GM12878 (cell line): Measurements from ENCODE around the gene LUZP2. TPM values are rescaled to one million over a fixed set of nuclear protein-coding genes. Genes with fewer than 3 reads are reported as not detected.

Source experiments
- ATAC-seq: fragments of 200-7000 bp; cut with Tn5 transposase; 3 replicates; pipeline ENCODE4 v1.9.1; 2020; ENCODE audit warnings: mild to moderate bottlenecking, moderate library complexity
- BruUV-seq: library from RNA; stranded (reverse); fragments of 400-500 nt; replicated peaks from 2 replicates; lab custom pipeline; 2021; lab: Mats Ljungman, UMichigan
- CTCF ChIA-PET: fragments of 300-600 bp; sonication (Branson Sonifier 250); formaldehyde crosslinking; extraction: SDS; loops from one replicate; lab custom pipeline; 2021; ENCODE audit warnings: inconsistent platforms; lab: Yijun Ruan, JAX
- POLR2A ChIA-PET: fragments of 350-600 bp; formaldehyde crosslinking; extraction: SDS; loops from one replicate; lab custom pipeline; 2021; ENCODE audit warnings: inconsistent platforms; lab: Charles Lee
- RAD21 ChIA-PET: fragments of 300-600 bp; sonication (Branson Sonifier 250); formaldehyde crosslinking; loops from one replicate; lab custom pipeline; 2023; ENCODE audit warnings: antibody characterized with exemption; ENCODE audit not compliant: unreplicated experiment; lab: Charles Lee
- SMC1A ChIA-PET: fragments of 300-600 bp; sonication (Branson Sonifier 250); formaldehyde crosslinking; loops from one replicate; lab custom pipeline; 2023; ENCODE audit not compliant: unreplicated experiment, uncharacterized antibody; lab: Charles Lee
- DNase-seq: peaks from one replicate; pipeline ENCODE4 v3.0.0-alpha.2; 2011; ENCODE audit warnings: low read depth, low spot score
- FAIRE-seq: peaks from 3 replicates; lab custom pipeline; 2011; peaks lifted over from hg19 to GRCh38; lab: Jason Lieb, UNC
- H2AFZ ChIP-seq: 2 replicates; pipeline ENCODE4 v1.6.0; 2011; ENCODE audit warnings: low read depth, low read length, control low read depth; ENCODE audit not compliant: control insufficient read depth
- H3K27ac ChIP-seq: 2 replicates; pipeline ENCODE4 v1.5.1; 2011; ENCODE audit warnings: control low read depth; ENCODE audit not compliant: control insufficient read depth, insufficient read depth
- H3K27me3 ChIP-seq, 2 experiments: replicated peaks in 1 of 2; 2 replicates each; pipeline versions ENCODE4 v1.6.0 to v1.6.1; 2011; ENCODE audit warnings: low read length in 1 of 2; ENCODE audit not compliant: control insufficient read depth in 2 of 2, insufficient read depth in 2 of 2
- H3K36me3 ChIP-seq, 2 experiments: 2 replicates each; pipeline ENCODE4 v1.5.1; 2011; ENCODE audit warnings: low read length in 1 of 2; ENCODE audit not compliant: control insufficient read depth in 2 of 2, insufficient read depth in 2 of 2
- H3K4me1 ChIP-seq: 2 replicates; pipeline ENCODE4 v1.6.1; 2011; ENCODE audit warnings: mild to moderate bottlenecking, low read length, moderate library complexity, mixed read lengths; ENCODE audit not compliant: control insufficient read depth, insufficient read depth
- H3K4me2 ChIP-seq: 2 replicates; pipeline ENCODE4 v1.6.0; 2011; ENCODE audit warnings: control low read depth; ENCODE audit not compliant: control insufficient read depth, insufficient read depth
- H3K4me3 ChIP-seq: fragments of 200-600 bp; sonication (generic); 2 replicates; pipeline ENCODE4 v1.5.1; 2016
- H3K79me2 ChIP-seq: 2 replicates; pipeline ENCODE4 v1.6.0; 2011; ENCODE audit warnings: low read length; ENCODE audit not compliant: control insufficient read depth, insufficient read depth
- H3K9ac ChIP-seq: 2 replicates; pipeline ENCODE4 v1.8.0; 2011; ENCODE audit warnings: low read length, control low read depth, mixed read lengths; ENCODE audit not compliant: control insufficient read depth, insufficient read depth
- H3K9me3 ChIP-seq: replicated peaks from 3 replicates; pipeline ENCODE4 v1.5.1; 2011; ENCODE audit warnings: mild to moderate bottlenecking, low read length; ENCODE audit not compliant: control insufficient read depth, insufficient read depth
- H4K20me1 ChIP-seq: 2 replicates; pipeline ENCODE4 v1.6.0; 2011; ENCODE audit not compliant: control insufficient read depth, insufficient read depth
- ATF7 ChIP-seq: fragments of 450-650 bp; IDR thresholded peaks from 2 replicates; pipeline ENCODE4 v1.6.1; 2016; ENCODE audit warnings: low read depth, mild to moderate bottlenecking
- DPF2 ChIP-seq: fragments of 450-650 bp; IDR thresholded peaks from 2 replicates; pipeline ENCODE4 v1.6.1; 2017; ENCODE audit warnings: mild to moderate bottlenecking
- KLF5 ChIP-seq: fragments of 450-650 bp; IDR thresholded peaks from 2 replicates; pipeline ENCODE4 v1.6.1; 2014; ENCODE audit warnings: mild to moderate bottlenecking; ENCODE audit not compliant: partially characterized antibody
- RELA ChIP-seq: fragments of 450-650 bp; IDR thresholded peaks from 2 replicates; pipeline ENCODE4 v1.8.0; 2014; ENCODE audit warnings: borderline replicate concordance; ENCODE audit not compliant: partially characterized antibody
- STAT3 ChIP-seq: IDR thresholded peaks from 2 replicates; pipeline ENCODE4 v1.6.1; 2011; ENCODE audit warnings: low read depth, low read length, improper control_type of control experiment
- ZNF687 ChIP-seq: fragments of 450-650 bp; IDR thresholded peaks from 2 replicates; pipeline ENCODE4 v1.6.1; 2017; ENCODE audit warnings: mild to moderate bottlenecking, moderate library complexity
- in situ Hi-C: fragments of 300-500 bp; cut with MboI; formaldehyde crosslinking; loops from 9 replicates; pipeline ENCODE4 v1.14.3; 2018; ENCODE audit warnings: mixed read lengths
- intact Hi-C: fragments of 100-400 bp; cut with micrococcal nuclease; formaldehyde crosslinking; loops from one replicate; pipeline ENCODE4 v1.14.2; 2022; ENCODE audit not compliant: unreplicated experiment
- polyA plus RNA-seq, 11 experiments: library from polyadenylated mRNA; depleted of rRNA in 4 of 11; unstranded in 6 of 11; stranded (reverse) in 5 of 11; fragments of >200 nt; fragmentation: Nextera tagmentation in 4 of 11; fragmentation: Illumina TruSeq in 1 of 11; extraction: Ambion mirVana in 4 of 11; extraction: Trizol in 1 of 11; gene quantifications; 1 replicate in 1 of 11; 2 replicates in 10 of 11; pipeline versions ENCODE4 v1.2.1 to v1.2.3, GENCODE V29; 2011 to 2016; ENCODE audit warnings: inconsistent platforms in 2 of 11, missing spikeins in 2 of 11, low read depth in 1 of 11
- total RNA-seq, 4 experiments: library from RNA; depleted of rRNA in 3 of 4; stranded (reverse); fragments of >200 nt in 3 of 4; fragmentation: Illumina TruSeq in 1 of 4; extraction: Trizol in 1 of 4; gene quantifications; 2 replicates each; pipeline versions ENCODE4 v1.2.1 to v1.2.3, GENCODE V29; 2013 to 2021
- TF ChIP-seq, protein P1 (sequence below): IDR thresholded peaks from 2 replicates; pipeline ENCODE4 v1.6.1; 2012; ENCODE audit warnings: mild to moderate bottlenecking, low read depth, low read length
- TF ChIP-seq, protein P2 (sequence below): fragments of 450-650 bp; IDR thresholded peaks from 2 replicates; pipeline ENCODE4 v1.6.1; 2018; ENCODE audit warnings: borderline replicate concordance, mild to moderate bottlenecking; ENCODE audit not compliant: partially characterized antibody

LUZP2 gene
- total and polyA plus RNA-seq, 10 of the 15 experiments (the other 5 are each of a cell fraction or from before 2014, with no cell fraction given), result not detected

DNA sequence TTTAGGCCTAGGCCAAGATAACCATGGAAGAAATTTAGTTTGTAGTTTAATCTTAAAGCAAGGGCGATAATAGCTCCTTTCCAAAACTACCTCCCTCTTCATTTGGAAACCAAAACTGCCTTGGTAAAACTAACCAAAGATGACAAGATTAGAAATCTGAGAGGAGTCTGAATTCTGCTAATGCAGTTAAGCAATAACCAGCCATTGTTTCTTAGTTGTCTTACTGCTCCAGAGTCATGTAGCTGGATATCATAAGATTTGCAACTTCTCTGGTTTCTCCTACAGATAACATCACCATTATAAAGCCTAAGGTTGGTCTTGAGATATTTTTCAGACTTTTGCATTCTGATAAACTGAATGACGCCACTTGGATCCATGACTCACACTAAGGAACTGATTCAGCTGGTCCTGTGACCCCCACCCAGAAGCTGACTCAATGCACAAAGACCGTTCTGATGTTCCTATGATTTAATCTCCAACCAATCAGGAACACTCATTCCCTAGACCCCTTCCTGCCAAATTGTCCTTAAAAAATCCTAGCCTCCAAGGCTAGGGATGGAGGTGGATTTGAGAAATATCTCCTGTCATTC lies 200.8 kb downstream of the LUZP2 start (continued):
- TF ChIP-seq, protein P1, sequence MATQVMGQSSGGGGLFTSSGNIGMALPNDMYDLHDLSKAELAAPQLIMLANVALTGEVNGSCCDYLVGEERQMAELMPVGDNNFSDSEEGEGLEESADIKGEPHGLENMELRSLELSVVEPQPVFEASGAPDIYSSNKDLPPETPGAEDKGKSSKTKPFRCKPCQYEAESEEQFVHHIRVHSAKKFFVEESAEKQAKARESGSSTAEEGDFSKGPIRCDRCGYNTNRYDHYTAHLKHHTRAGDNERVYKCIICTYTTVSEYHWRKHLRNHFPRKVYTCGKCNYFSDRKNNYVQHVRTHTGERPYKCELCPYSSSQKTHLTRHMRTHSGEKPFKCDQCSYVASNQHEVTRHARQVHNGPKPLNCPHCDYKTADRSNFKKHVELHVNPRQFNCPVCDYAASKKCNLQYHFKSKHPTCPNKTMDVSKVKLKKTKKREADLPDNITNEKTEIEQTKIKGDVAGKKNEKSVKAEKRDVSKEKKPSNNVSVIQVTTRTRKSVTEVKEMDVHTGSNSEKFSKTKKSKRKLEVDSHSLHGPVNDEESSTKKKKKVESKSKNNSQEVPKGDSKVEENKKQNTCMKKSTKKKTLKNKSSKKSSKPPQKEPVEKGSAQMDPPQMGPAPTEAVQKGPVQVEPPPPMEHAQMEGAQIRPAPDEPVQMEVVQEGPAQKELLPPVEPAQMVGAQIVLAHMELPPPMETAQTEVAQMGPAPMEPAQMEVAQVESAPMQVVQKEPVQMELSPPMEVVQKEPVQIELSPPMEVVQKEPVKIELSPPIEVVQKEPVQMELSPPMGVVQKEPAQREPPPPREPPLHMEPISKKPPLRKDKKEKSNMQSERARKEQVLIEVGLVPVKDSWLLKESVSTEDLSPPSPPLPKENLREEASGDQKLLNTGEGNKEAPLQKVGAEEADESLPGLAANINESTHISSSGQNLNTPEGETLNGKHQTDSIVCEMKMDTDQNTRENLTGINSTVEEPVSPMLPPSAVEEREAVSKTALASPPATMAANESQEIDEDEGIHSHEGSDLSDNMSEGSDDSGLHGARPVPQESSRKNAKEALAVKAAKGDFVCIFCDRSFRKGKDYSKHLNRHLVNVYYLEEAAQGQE, result no peak
- no peak for TF ChIP-seq KLF5

DNA sequence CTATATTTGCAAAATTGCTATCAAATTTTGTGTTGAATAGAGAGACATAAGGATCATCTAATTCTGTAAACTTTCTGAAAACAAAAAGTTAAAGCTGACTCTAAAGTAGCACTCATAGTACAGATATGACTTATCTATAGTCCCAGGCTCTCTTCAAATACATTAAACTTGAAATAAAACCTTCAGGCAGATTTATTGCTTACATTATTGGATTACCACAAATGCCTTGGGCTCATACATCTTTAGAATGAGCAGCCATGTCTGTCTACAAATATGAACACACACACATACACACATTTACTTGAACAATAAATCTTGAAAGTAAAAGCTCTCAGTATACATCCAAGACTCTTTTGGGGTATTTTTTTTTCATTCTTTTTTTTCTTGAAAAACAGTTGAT lies 207.9 kb downstream of the LUZP2 start:
- H2AFZ ChIP-seq, result no peak overlapping the region
- RAD21 ChIA-PET, result no interaction called here
- no peaks in the 10 kb centered on the region for H3K9me3 ChIP-seq
- no peaks in the 10 kb centered on the region for H3K27me3 ChIP-seq
- DNase-seq (no peak), FAIRE-seq (no peak), ATAC-seq (no peak)
- H3K4me2 ChIP-seq, result no peak overlapping the region
- no peaks in the 10 kb centered on the region for H3K79me2 ChIP-seq
- no peak overlapping the region for H3K9ac ChIP-seq
- H3K27ac ChIP-seq, result no peak overlapping the region
- no peaks in the 10 kb centered on the region for H4K20me1 ChIP-seq
- no peaks in the 10 kb centered on the region for H3K36me3 ChIP-seq
- intact Hi-C loops, result no loop called here
- POLR2A ChIA-PET, result no interaction called here
- in situ Hi-C loops, result no loop called here
- SMC1A ChIA-PET, result no interaction called here
- no peak overlapping the region for H3K4me3 ChIP-seq
- BruUV-seq, result no TSS peak
- H3K4me1 ChIP-seq, result no peaks in the 10 kb centered on the region
- CTCF ChIA-PET, result no interaction called here
- TF ChIP-seq, protein P1, result no peak
- TF ChIP-seq, protein P2, sequence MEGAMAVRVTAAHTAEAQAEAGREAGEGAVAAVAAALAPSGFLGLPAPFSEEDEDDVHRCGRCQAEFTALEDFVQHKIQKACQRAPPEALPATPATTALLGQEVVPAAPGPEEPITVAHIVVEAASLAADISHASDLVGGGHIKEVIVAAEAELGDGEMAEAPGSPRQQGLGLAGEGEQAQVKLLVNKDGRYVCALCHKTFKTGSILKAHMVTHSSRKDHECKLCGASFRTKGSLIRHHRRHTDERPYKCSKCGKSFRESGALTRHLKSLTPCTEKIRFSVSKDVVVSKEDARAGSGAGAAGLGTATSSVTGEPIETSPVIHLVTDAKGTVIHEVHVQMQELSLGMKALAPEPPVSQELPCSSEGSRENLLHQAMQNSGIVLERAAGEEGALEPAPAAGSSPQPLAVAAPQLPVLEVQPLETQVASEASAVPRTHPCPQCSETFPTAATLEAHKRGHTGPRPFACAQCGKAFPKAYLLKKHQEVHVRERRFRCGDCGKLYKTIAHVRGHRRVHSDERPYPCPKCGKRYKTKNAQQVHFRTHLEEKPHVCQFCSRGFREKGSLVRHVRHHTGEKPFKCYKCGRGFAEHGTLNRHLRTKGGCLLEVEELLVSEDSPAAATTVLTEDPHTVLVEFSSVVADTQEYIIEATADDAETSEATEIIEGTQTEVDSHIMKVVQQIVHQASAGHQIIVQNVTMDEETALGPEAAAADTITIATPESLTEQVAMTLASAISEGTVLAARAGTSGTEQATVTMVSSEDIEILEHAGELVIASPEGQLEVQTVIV, result no peak
- TF ChIP-seq DPF2 (no peak), ATF7 (no peak), STAT3 (no peak), ZNF687 (no peak), RELA (no peak)
